SK-N-MC (cell line): ENCODE measurements around the gene SHROOM3.

Source experiments
- EZH2 ChIP-seq: fragments of 200-600 bp; sonication (generic); IDR thresholded peaks from one replicate; pipeline ENCODE4 v1.6.1; 2017; ENCODE audit warnings: antibody characterized with exemption
- POLR2AphosphoS5 ChIP-seq: IDR thresholded peaks from 2 replicates; pipeline ENCODE4 v1.6.1; 2012; ENCODE audit warnings: mild to moderate bottlenecking, low read depth, low read length, borderline replicate concordance

GRCh38 chr4:76401654-76402053 lies 33.4 kb upstream of the SHROOM3 start:
- TF ChIP-seq EZH2 (no peak), POLR2AphosphoS5 (no peak)
